Activated naive CD4-positive, alpha-beta T cell treated with anti-CD3 and anti-CD28 coated beads, Interleukin-2, amount 50 U/mL, for 24 hours (primary cell): ENCODE measurements around the gene SCN1B.
A peak's percentile ranks its signal among the peaks of the same experiment; 100 is the strongest.

ENCODE experiments used
- H3K27ac Mint-ChIP-seq: one replicate; pipeline ENCODE4 v1.8.0; 2021; ENCODE audit warnings: mild to moderate bottlenecking, mixed read lengths
- H3K27me3 Mint-ChIP-seq: one replicate; pipeline ENCODE4 v1.8.0; 2021; ENCODE audit warnings: mixed read lengths
- H3K36me3 Mint-ChIP-seq: one replicate; pipeline ENCODE4 v1.8.0; 2021; ENCODE audit warnings: mixed read lengths
- H3K4me1 Mint-ChIP-seq: one replicate; pipeline ENCODE4 v1.8.0; 2021; ENCODE audit warnings: mixed read lengths
- H3K4me3 Mint-ChIP-seq: one replicate; pipeline ENCODE4 v1.8.0; 2021; ENCODE audit warnings: mild to moderate bottlenecking, mixed read lengths
- H3K9me3 Mint-ChIP-seq: one replicate; pipeline ENCODE4 v1.8.0; 2021; ENCODE audit warnings: mixed read lengths

Gene SCN1B

DNA sequence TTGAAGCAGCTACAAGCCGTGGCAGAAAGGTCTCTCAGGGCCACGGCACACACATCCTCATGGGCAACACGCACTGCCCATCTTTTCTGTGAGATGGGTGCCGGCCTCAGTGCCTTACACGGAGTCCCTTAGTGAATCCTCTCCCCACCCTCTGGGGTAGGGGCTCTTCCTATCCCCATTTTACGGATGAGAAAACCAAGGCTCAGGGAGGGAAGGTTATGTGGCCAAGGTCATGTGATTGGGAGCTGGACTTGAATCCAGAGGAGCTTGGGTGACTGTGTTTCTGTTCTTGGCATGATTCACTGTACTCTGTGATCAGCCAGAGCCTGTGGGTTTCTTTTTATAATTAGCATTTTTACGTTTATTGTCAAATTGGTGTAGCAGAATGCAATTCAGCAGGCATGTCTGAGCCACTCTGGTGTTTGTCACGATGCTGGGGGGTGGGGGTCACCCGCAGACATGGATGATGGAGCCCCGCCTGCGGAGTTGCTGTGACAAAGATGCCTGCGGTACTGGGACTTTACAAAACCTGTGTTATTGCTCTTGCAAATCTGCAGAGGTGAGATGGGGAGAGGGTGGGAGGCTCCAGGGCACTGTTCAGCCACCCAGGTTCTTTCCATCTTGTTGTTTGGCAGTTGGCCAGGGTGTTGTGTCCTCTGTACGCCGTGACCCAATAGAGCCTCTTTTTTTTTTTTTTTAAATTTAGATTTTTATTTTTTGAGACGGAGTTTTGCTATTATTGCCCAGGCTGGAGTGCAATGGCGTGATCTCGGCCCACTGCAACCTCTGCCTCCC is 4.5 kb downstream of the SCN1B start:
- Mint-ChIP-seq H3K4me3 (no peak overlapping the region), H3K4me1 (peaks cover 9% of the 10 kb centered on the region)

DNA sequence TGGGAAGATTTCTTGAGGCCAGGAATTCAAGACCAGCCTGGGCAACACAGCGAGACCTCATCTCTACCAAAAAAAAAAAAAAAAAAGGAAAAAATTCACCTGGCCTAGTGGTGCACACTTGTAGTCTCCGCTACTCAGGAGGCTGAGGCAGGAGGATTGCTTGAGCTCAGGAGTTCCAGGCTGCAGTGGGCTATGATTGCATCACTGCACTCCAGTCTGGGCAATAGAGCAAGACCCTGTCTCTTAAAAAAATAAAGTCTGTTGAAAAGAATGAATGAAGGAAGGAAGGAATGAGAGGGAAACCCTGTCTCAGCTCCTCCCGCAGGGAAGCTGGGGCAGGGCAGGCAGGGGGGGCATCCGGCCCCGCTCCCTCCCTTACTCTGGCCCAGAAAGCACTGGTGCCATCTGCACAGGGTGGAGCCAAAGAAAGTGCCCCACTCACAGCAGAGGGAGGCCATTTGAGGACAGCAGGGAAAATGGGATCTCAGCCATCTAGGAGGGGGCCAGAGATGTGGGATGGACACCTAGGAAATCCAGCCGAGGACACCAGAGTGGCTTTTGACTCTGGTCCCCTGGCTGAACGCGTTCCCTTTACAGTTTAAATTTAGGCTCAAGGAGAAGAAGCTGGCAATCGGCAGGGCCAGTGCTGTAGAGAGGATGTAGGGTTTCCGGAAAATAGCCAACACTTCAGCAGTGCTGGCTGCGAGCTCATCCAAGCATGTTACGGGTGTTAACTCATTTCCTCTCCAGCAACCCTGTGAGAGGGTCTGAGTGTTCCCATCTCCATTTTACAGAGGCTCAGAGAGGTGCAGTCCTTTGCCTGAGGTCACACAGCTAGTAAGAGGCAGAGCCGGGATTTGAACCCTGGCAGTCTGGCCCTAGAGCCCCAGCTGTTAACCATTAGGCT is 7.7 kb downstream of the SCN1B start:
- Mint-ChIP-seq H3K36me3 (no peaks in the 10 kb centered on the region), H3K27ac (no peak overlapping the region), H3K4me1 (peaks cover 12% of the 10 kb centered on the region), H3K4me3 (no peak overlapping the region), H3K9me3 (no peaks in the 10 kb centered on the region), H3K27me3 (peaks cover 3% of the 10 kb centered on the region)

More for the DNA sequence above, 4.5 kb downstream of the SCN1B start:
- Mint-ChIP-seq H3K9me3 (no peaks in the 10 kb centered on the region), H3K27ac (no peak overlapping the region), H3K27me3 (peaks cover 13% of the 10 kb centered on the region), H3K36me3 (no peaks in the 10 kb centered on the region)

DNA sequence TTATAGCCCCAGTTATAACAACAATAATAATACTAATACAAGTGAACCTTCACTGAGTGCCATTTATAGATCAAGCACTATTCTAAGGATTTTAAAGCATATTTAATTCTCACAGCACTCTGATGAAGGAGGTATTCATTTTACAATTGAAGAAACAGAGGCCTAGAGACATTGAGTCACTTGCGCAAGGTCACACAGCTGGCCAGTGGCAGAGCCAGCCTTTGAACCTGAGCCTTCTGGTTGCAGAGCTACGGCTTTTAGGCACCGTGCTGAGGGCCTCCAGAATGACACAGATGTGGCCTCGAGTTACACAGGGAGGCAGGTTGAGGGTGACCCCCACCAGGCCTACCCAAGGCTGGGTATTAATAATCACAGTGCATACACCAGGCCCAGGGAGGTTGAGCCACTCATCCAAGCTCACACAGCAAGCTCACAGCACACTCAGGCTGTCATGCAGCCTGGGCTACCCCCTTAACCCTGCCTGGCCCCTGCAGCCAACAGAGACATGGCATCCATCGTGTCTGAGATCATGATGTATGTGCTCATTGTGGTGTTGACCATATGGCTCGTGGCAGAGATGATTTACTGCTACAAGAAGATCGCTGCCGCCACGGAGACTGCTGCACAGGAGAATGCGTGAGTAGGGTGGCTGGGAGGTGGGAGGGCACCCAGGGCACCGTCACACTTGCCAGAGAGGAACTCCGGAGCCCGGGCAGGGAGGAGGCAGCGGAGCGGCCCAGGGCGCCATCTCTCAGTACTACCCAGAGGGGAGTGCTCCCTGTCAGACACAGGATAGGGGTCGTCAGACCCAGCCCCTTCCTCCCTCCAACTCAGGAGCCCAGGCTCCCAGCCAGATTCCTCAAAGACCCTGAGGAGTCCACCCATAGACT is 8.6 kb downstream of the SCN1B start:
- peaks cover 14% of the 10 kb centered on the region for H3K4me1 Mint-ChIP-seq
- no peak overlapping the region for H3K27ac Mint-ChIP-seq

DNA sequence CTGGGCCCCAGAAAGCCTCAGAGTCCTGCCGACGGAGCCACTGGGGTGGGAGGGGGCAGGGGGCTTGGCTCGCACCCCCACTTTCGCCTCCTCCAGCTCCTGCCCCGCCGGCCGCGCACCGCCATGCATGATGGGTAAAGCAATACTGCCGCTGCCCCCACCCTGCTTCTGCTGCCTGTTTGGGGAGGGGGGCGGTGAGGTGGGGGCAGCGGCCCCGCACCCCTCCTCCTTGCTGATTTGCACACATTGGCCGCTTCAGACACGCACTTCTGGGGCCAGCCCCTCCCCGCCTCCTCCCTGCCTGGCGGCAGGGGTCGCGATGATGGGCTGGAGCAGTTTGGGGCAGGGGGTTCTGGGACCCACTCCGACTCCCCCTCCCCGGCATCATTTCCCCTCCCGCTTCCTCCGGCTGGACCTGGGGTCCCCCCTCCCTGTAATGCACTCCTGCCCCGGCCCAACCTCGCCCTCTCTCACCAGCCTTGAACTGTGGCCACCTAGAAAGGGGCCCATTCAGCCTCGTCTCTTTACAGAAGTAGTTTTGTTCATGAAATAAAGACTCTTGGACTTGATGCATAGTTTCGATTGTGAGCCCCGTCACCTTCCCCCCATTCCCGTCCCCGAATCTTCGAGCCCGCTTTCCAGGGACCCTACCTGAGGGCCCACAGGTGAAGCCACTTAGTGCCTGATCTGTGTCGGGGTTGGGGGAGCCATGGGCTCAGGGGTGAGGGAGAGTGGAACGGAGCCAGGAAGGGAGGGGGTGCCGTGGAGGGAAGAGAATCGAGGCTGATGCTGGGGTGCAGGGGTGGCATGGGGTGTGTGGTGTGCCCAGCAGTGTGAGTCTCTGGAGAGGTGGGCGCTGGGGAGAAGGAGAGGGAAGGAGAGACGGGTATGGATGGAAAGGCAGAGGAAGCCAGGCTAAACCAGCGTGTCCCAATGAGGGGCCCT is 9.9 kb downstream of the SCN1B start:
- H3K27ac Mint-ChIP-seq = no peak overlapping the region
- peak overlapping the region; percentile 82 for H3K4me3 Mint-ChIP-seq
- peaks cover 27% of the 10 kb centered on the region for H3K4me1 Mint-ChIP-seq
- H3K9me3 Mint-ChIP-seq = no peaks in the 10 kb centered on the region
- no peaks in the 10 kb centered on the region for H3K36me3 Mint-ChIP-seq
- H3K27me3 Mint-ChIP-seq = no peaks in the 10 kb centered on the region

More for the DNA sequence above, 8.6 kb downstream of the SCN1B start:
- Mint-ChIP-seq H3K36me3 (no peaks in the 10 kb centered on the region), H3K9me3 (no peaks in the 10 kb centered on the region), H3K27me3 (peaks cover 1% of the 10 kb centered on the region), H3K4me3 (no peak overlapping the region)

DNA sequence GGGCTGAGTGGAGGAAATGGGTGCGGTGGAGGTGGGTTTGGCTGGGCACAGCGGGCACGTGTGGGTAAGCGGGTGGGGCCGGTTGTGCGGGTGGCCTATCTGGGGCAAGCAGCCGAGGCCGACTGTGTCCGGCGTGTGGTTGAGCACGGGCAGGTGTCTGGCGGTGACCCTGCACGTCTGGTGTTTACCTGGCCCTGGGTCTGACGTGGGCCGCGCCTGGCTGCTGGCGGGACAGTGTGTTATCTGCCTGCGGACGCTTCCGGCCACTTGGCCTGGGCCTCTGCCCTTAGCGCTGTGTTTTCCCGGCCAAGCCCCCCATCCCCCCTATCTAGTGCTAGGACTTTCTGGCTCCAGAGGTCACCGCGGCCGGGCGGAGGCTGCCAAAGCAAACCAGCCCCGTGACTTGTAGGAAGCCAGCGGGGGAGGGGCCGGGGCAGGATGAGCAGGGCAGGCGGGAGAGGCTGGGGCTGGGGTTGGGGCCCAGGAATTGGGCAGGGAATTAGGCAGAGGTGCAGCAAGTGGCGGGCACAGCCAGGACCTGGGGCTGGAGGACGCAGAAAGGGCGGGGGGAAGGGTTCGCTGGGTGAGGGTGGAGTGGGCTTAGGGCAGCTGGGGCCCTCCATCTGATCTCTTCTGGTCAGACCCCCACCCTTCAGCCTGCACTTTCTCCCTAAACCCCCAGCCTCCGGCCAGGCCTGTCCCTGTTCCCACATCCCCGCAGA is 10.7 kb downstream of the SCN1B start:
- no peaks in the 10 kb centered on the region for H3K9me3 Mint-ChIP-seq

DNA sequence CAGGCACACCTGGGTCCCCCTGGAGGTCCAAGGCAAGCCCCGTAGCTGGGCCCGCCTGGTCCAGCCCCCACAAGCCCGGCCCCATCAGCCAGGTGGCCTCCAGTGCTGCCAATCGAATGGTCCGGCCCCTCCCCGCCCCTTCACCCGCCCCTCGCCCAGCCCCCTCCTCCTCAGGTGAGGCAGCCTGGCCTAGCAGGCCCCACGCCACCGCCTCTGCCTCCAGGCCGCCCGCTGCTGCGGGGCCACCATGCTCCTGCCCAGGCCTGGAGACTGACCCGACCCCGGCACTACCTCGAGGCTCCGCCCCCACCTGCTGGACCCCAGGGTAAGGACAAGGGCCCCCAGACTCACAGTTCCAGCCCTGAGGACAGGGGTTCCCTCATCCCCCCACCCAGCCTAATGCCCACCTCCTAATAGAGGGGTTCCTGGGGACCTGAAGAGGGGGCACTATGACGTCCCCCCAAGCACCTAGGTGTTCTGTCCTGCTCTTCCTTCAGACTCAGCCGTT is 11.3 kb downstream of the SCN1B start, which contains the start of gene HPN:
HPN (plus strand) TSS at position 174 of the 508 bp plus-strand sequence. CDS start 786 bp downstream, outside the sequence.
- Mint-ChIP-seq H3K27ac (no peak within 1 kb of the TSS), H3K27me3 (no peaks in the 10 kb centered on the region), H3K9me3 (no peaks in the 10 kb centered on the region), H3K4me3 (peak within 1 kb of the TSS; percentile 82), H3K36me3 (no peaks in the 10 kb centered on the region), H3K4me1 (peaks cover 35% of the 10 kb centered on the region)

More for the DNA sequence above, 10.7 kb downstream of the SCN1B start:
- Mint-ChIP-seq H3K27me3 (no peaks in the 10 kb centered on the region), H3K36me3 (no peaks in the 10 kb centered on the region), H3K27ac (no peak overlapping the region), H3K4me3 (peak overlapping the region; percentile 82), H3K4me1 (peaks cover 35% of the 10 kb centered on the region)

DNA sequence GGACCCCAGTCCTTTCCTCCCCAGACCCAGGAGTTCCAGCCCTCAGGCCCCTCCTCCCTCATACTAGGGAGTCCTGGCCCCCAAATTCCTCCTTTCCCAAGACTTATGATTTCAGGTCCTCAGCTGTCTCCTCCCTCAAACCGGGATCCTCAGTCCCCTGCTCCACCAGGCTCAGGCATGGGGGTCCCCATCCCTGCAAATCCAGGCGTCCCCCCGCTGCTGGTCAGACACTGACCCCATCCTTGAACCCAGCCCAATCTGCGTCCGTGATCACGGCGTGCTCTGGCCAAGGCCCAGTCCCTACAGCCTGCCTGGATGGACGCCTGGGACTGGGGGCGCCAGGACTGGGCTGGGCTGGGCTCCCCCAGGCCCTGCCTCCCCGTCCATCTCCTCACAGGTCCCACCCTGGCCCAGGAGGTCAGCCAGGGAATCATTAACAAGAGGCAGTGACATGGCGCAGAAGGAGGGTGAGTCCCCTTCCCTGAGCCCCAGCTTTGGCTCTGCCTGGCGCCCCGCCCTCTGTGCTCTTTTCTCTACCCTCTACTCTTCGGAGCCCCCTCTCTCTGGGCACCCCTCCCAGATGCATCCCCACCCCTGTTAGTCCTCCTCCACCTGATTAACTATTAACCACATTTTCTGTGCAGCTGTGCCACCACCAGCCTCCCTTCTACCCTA is 11.9 kb downstream of the SCN1B start:
- no peak overlapping the region for H3K4me3 Mint-ChIP-seq

DNA sequence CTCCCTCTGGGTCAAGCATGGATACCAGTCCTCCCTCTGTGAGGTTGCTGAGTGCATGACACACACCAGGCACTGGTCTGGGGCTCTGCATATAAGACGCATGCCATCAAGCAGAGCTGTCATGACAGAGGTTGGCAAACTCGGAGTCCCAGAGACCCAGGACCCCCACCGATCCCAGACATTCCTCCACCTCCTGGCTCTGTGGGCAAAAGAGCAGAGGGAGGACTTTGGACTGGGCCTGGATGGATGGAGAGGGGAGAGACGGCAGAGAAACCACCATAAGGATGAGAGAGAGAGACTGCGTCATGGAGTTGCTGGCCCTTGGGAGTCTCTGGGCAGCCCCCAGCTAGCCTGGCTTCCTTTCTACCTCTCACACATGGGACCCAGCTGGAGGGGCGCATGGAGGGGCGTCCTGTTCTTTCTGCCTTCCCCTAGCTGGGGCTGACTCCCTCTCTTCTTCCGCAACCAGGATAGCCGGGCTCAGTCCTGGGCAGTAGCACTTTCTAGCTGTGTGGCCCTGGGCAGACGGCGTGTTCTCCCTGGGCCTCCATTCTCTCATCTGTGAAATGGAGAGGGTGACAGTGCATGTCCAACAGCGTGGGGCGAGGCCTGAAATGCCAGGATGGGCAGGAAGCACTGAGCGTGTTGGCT is 12.8 kb downstream of the SCN1B start:
- Mint-ChIP-seq H3K36me3 (no peaks in the 10 kb centered on the region), H3K27me3 (no peaks in the 10 kb centered on the region), H3K4me3 (no peak overlapping the region), H3K9me3 (no peaks in the 10 kb centered on the region), H3K27ac (peak overlapping the region; percentile 61), H3K4me1 (peaks cover 35% of the 10 kb centered on the region)

More for the DNA sequence above, 11.9 kb downstream of the SCN1B start:
- no peaks in the 10 kb centered on the region for H3K27me3 Mint-ChIP-seq
- no peak overlapping the region for H3K27ac Mint-ChIP-seq
- H3K9me3 Mint-ChIP-seq = no peaks in the 10 kb centered on the region
- peaks cover 35% of the 10 kb centered on the region for H3K4me1 Mint-ChIP-seq
- H3K36me3 Mint-ChIP-seq = no peaks in the 10 kb centered on the region

DNA sequence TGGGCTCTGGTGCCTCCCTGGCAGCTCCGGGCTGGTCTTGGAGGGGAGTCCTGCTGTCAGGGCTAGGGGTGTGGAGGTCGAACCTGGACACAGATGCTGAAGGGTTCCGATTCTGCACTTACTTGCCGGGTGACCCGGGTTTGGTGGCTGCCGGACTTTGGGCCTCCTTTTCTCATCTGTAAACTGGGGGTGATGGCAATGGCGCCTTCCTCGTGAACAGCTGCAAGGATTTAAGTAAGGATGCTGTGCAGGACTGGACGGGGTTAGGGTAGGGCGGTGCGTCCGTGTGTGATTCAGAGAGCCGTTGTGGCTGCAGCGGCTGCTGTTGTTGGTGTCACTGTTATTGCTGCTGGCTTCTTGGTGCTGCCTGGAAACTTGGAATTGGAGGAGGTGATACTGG is 13.6 kb downstream of the SCN1B start:
- no peak overlapping the region for H3K27ac Mint-ChIP-seq
- H3K4me3 Mint-ChIP-seq = no peak overlapping the region
- no peaks in the 10 kb centered on the region for H3K9me3 Mint-ChIP-seq
- peaks cover 34% of the 10 kb centered on the region for H3K4me1 Mint-ChIP-seq
- H3K27me3 Mint-ChIP-seq = no peaks in the 10 kb centered on the region
- no peaks in the 10 kb centered on the region for H3K36me3 Mint-ChIP-seq

DNA sequence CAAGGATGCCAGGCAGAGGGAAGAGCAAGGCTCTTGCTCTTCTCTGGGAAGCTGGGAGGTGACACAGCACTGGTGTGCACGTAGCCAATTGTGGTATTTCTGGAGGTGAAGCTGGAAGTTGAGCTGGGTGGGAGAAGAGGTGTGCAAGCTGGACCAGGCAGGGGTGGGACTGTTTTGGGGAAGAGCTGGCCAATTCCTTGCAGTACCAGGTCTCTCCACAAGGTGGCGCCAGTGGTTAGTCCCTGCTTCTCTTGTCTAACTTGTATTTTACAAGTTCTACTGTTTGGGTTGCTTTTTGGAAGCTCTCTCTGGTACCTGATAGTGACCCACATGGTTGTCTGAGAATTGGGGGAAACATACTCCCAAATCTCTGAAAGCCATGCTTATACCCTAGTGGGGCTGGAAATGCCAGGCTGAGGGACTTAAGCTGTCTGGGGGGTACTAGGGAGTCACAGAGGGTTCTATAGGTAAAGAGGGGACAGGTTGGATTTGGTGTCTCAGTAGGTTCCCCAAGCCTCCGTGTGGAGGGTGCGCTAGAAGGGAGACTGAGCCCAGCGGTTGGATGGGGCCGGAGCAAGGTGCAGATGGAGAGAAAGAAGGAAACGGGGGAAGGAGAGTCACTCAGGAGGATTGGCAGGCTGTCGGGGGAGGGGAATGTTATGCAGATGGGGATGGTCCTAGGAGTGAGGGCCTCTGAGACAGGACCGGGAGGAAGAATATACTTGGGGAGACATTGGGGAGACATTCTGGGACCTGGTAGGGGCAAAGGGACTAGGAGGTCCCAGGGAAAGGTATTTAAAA is 14.2 kb downstream of the SCN1B start:
- Mint-ChIP-seq H3K9me3 (no peaks in the 10 kb centered on the region), H3K36me3 (no peaks in the 10 kb centered on the region), H3K27me3 (no peaks in the 10 kb centered on the region), H3K27ac (no peak overlapping the region), H3K4me3 (no peak overlapping the region), H3K4me1 (peaks cover 32% of the 10 kb centered on the region)

DNA sequence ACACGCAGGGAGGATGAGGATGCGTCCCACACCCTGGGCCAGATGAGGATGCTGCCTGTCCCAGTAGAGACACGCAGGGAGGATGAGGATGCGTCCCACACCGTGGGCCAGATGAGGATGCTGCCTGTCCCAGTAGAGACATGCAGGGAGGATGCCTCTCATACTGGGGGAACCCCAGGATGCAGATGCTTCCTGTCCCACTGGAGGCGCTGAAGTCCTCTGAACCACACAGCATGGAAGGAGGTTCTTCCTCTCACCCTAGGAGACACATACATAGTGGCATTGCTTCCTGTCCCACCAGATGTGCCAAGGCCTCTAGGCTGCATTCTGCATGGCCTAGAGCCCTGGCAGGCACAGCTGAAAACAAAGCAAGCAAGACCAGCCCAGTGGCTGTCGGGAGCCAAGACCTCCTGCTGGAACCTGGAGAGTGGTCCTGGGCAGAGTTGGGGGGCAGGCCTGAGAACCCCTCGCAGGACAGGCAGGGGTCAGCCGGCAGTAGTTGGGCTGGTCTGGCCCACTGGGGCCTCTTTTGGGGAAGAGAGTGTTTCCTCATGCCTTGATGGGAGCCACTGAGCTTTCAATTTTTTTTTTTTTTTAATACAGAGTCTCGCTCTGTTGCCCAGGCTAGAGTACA is 15.5 kb downstream of the SCN1B start:
- Mint-ChIP-seq H3K4me1 (peaks cover 24% of the 10 kb centered on the region), H3K27ac (peak overlapping the region; percentile 35), H3K27me3 (no peaks in the 10 kb centered on the region), H3K9me3 (no peaks in the 10 kb centered on the region), H3K36me3 (no peaks in the 10 kb centered on the region), H3K4me3 (no peak overlapping the region)

DNA sequence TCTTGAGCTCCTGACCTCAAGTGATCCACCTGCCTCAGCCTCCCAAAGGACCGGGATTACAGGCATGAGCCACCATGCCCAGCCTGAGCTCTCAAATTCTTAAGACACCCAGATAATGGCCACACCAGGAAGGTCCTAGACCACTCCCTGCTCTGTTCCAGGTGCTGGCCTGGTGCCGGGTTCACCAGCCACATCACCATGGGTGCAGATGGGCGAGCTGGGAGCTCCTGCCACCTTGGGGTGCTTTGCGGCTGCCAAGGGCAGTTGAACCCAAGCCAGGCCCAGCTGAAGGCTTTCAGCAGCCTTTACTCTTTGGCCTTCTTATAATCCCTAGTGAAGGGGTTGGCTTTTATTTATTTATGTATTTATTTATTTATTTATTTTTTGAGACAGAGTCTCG is 16.2 kb downstream of the SCN1B start:
- no peak overlapping the region for H3K4me3 Mint-ChIP-seq
- no peaks in the 10 kb centered on the region for H3K27me3 Mint-ChIP-seq
- H3K27ac Mint-ChIP-seq = no peak overlapping the region
- no peaks in the 10 kb centered on the region for H3K9me3 Mint-ChIP-seq
- H3K36me3 Mint-ChIP-seq = no peaks in the 10 kb centered on the region
- H3K4me1 Mint-ChIP-seq = peaks cover 23% of the 10 kb centered on the region
